ENCODE results near the gene CGN.

Gene CGN

GRCh38 chr1:151512801-151513625 is 1.8 kb downstream of the CGN start:
- no peak for DNase-seq (ENCODE audit: extremely low read depth, low read depth)
- no peak overlapping the region for H3K4me3 ChIP-seq (replicated peaks; ENCODE audit: low read depth, low read length)
- TF ChIP-seq, protein P1, sequence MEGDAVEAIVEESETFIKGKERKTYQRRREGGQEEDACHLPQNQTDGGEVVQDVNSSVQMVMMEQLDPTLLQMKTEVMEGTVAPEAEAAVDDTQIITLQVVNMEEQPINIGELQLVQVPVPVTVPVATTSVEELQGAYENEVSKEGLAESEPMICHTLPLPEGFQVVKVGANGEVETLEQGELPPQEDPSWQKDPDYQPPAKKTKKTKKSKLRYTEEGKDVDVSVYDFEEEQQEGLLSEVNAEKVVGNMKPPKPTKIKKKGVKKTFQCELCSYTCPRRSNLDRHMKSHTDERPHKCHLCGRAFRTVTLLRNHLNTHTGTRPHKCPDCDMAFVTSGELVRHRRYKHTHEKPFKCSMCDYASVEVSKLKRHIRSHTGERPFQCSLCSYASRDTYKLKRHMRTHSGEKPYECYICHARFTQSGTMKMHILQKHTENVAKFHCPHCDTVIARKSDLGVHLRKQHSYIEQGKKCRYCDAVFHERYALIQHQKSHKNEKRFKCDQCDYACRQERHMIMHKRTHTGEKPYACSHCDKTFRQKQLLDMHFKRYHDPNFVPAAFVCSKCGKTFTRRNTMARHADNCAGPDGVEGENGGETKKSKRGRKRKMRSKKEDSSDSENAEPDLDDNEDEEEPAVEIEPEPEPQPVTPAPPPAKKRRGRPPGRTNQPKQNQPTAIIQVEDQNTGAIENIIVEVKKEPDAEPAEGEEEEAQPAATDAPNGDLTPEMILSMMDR (IDR thresholded peaks at IDR 0.05; ENCODE audit: low read depth, low read length, missing control alignments), result no peak

DNA sequence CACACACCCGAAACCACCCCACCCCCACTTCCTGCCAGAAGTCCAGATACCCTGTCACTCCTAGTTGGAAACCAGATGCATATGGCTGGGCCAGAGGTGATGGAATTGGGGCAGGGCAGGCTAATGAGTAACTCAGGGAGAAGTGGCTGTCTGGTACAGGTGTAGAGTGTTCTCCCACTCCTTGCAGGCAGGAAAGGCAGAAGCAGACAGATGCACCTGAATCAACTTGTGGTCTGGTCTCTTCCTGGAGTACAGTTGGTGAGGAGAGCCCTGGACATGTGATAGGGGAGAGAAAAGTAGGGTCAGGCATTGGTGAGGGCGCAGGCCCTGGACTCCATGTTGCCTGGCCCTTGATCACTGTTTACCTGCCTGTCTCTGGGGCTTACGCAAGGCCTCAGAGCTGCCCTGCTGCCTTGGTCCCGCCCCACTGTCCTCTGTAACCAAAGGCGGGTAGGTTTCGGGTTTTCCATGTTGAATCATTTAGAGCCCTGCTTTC is 2.5 kb downstream of the CGN start:
- TF ChIP-seq, protein P1 (IDR thresholded peaks at IDR 0.05; ENCODE audit: low read depth, low read length, missing control alignments), result no peak
- peak; percentile 29 for DNase-seq (ENCODE audit: extremely low read depth, low read depth)
- H3K4me3 ChIP-seq (replicated peaks; ENCODE audit: low read depth, low read length), result no peak overlapping the region

DNA sequence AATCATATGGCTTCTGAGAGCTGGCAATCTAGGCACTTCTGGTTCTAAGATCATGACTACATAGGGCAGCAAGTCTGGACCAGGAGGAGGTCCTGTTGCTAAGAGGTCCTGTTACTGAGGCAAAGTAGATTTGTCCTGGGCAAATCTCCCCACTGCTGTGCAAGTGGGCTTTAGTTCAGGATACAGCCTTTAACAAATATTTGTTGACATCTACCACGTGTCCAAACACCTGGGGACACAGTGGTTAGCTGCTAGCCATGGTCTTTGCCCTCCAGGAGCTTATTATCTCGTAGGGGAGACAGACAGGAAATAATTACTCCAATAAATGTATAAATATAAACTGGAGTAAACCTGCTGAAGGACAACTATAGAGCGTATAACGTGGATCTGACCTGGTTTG is 3.2 kb downstream of the CGN start:
- no peak for DNase-seq (ENCODE audit: extremely low read depth, low read depth)
- TF ChIP-seq, protein P1 (IDR thresholded peaks at IDR 0.05; ENCODE audit: low read depth, low read length, missing control alignments), result no peak
- H3K4me3 ChIP-seq (replicated peaks; ENCODE audit: low read depth, low read length), result no peak overlapping the region

DNA sequence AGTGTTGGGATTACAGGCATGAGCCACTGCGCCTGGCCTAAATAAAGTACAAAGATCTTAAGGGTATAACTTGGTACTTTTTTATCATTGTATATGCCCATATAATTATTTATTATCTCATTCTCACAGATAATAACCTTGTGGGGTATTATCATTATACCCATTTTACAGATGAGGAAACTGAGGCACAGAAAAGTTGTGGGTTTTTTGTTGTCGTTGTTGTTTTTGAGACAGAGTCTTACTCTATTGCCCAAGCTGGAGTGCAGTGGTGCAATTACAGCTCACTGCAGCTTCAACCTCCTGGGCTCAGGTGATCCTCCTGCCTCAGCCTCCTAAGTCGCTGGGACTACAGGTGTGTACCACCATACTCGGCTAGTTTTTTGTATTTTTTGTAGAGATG is 4.1 kb downstream of the CGN start:
- no peak overlapping the region for H3K4me3 ChIP-seq (replicated peaks; ENCODE audit: low read depth, low read length)
- TF ChIP-seq, protein P1 (IDR thresholded peaks at IDR 0.05; ENCODE audit: low read depth, low read length, missing control alignments), result no peak
- DNase-seq (ENCODE audit: extremely low read depth, low read depth), result no peak

DNA sequence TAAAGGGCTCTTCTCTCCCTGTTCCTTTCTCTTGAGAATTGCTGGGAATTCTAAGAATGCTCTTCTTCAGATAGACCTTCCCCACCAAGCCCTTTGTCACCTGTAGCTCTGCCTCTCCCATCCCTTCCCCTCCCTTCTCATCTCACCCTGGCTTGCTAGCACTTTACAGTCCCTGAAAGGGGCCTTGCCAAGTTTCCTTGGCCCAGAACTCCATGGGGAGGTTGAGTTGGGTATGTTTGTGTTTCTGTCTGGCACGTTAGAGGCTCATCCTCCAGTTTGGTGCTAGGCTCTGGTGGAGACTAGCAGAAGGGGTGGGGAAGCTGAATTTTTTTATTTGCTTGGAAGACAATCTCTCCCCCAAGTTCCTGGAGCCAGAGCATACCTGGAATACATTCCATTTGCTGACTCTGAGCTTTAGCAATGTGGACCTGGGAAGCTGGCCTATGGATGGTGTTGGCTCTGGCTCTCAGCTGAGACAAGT is 4.9 kb downstream of the CGN start:
- no peak overlapping the region for H3K4me3 ChIP-seq (replicated peaks; ENCODE audit: low read depth, low read length)
- TF ChIP-seq, protein P1 (IDR thresholded peaks at IDR 0.05; ENCODE audit: low read depth, low read length, missing control alignments), result no peak
- DNase-seq (ENCODE audit: extremely low read depth, low read depth), result no peak

GRCh38 chr1:151518431-151518830 is 7.2 kb downstream of the CGN start:
- no peak for DNase-seq (ENCODE audit: extremely low read depth, low read depth)
- TF ChIP-seq, protein P1 (IDR thresholded peaks at IDR 0.05; ENCODE audit: low read depth, low read length, missing control alignments), result no peak
- no peak overlapping the region for H3K4me3 ChIP-seq (replicated peaks; ENCODE audit: low read depth, low read length)
